ENCODE measurements around the gene CDX2. TPM values are rescaled to one million over a fixed set of nuclear protein-coding genes. Genes with fewer than 3 reads are reported as not detected.
"Not testable (repeated sequence)": the region's sequence is repeated elsewhere in the genome, so short reads cannot be mapped to it uniquely, and the experiment has no call there.

The CDX2 gene, protein sequence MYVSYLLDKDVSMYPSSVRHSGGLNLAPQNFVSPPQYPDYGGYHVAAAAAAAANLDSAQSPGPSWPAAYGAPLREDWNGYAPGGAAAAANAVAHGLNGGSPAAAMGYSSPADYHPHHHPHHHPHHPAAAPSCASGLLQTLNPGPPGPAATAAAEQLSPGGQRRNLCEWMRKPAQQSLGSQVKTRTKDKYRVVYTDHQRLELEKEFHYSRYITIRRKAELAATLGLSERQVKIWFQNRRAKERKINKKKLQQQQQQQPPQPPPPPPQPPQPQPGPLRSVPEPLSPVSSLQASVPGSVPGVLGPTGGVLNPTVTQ
- total RNA-seq = not detected in 2 replicates

DNA sequence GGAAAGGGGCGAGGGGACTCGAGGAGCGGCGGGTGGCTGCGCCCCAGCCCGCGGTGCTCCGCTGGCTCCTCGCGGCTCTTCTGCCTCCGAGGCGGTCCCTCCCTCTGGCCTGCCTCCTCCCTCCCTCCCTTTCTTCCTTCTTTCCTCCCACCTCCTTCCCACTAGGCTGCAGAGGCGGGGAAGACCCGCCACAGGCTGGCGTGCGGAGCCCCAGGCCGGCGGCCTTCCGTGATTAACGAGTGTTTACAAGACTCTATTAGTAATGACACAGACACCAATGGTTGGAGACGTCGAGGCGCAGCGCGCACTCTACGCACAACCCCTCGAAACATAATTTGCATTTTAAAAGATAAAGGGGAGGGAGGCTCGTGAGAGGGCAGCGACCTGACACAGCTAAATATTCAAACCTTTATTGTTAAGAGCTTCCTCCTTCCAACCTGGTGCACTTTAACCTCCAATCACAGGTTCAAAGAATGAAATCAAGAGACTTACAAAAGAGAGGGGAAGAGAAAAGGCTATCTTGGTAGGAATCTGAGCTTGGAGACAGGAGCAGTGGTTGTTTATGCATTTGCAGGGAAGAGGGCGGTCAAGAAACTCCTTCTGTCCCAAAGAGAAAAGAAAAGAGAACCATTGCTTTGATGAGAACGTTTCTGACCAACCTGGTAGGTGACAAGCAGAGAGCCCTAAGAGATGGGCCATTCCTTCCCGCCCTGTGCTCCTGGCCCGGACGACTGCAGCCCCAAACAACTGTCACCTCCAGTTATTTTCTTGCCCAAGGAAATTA is at the start of gene CDX2:
CDX2 (minus strand) TSS at position 234 of the 784 bp plus-strand sequence. CDS start 309 bp downstream, outside the sequence.
- no peak for DNase-seq (ENCODE audit: low read depth in 2 of 2)

DNA sequence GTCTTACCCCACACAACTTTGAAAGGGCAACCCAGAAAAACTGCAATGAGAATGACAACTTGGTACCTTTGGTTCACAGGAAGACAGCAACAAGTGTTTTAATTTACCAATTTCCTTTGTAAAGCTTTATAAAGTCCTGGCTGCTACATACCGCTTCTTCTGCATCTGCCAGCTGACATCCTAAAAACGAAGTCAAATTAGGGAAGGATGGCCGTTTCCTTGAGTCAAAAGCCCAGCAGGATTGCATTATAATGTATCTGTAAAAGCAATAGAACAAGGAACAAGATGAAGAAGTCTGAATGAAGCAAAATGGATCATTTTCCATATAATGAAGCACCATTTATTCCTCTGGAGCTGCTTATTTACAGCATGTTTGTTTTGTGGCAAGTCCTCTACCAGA is 45.2 kb upstream of the CDX2 start:
- no peak for DNase-seq (ENCODE audit: low read depth in 2 of 2)

DNA sequence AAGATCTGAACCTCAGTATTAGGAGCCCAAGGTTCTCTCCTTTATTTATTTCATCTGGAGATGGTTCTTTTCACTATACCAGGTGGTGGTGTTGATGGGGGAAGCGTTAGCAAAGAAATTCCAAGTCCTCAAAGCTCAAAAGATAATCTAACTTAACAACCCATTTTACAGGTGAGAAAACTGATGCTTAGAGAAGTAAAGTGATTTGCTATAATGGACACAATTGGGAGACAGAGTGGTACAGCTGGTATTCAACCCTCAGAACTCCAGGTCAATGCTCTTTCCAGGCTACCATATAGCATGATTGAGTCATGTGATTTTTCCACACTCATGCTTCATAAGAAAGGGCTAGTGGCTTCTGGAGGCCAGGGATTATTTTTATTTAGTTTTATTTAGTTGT is 44.4 kb upstream of the CDX2 start:
- no peak for DNase-seq (ENCODE audit: low read depth in 2 of 2)

DNA sequence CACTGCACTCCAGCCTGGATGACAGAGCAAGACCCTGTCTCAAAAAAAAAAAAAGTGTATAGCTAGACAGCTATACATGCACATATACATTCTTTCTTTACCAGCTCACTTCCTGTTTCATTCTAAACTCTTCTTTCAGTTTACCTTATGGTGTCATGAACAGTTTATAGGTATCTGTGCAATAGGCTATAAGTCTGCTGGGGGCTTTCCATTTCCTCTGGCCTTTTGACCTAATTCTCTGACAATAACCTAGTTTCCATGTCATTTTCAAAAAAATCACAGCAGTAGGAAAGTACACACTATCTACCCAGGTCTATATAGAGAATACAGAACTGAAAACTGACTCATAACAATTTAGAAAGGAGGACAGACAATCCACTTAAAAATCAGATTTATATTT is 43.8 kb upstream of the CDX2 start:
- no peak for DNase-seq (ENCODE audit: low read depth in 2 of 2)

DNA sequence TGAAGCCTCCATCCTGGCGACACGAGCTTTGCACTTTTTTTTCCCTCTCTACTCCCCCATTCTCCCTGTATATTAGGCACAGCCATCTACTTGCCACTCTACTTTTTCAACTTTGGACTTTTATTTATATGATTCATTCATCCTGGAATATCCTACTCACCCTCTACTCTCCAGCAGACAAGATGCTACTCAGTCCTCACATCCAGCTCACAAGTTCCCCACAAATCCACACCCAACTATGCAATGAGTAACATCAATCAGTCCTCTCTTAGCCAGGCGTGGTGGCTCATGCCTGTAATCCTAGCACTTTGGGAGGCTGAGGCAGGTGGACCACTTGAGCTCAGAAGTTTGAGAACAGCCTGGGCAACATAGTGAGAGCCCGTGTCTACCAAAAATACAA is 43.3 kb upstream of the CDX2 start:
- DNase-seq (ENCODE audit: low read depth in 2 of 2) = no peak

DNA sequence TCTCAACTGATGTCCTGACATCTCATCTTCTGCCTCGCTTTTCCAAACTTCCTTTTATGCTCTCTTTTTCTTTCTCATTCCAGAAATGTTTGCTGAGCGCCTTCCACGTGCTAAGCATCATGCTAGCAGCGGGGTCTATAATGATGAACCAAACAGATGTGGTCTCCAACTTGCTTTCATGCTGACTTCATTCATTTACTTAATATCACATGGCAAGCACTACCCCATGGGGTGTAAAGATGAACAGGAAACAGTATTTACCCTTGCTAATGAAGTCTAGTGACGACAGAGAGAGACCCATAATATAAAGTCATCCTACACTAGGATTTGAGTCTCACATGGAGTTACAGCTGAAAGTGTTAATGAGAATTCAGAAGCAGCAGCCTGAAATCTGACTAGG is 40.9 kb upstream of the CDX2 start:
- no peak for DNase-seq (ENCODE audit: low read depth in 2 of 2)

DNA sequence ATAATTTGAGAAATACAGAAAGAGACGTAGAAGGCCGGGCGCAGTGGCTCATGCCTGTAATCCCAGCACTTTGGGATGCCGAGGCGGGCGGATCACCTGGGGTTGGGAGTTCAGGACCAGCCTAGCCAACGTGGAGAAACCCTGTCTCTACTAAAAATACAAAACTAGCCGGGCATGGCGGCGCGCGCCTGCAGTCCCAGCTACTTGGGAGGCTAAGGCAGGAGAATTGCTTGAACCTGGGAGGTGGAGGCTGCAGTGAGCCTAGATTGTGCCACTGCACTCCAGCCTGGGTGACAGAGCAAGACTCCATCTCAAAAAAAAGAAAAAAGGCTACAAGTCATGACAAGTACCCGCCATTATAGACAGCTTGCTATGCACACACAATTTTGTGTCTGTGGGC is 35.9 kb upstream of the CDX2 start:
- DNase-seq (ENCODE audit: low read depth in 2 of 2) = not testable (repeated sequence)

DNA sequence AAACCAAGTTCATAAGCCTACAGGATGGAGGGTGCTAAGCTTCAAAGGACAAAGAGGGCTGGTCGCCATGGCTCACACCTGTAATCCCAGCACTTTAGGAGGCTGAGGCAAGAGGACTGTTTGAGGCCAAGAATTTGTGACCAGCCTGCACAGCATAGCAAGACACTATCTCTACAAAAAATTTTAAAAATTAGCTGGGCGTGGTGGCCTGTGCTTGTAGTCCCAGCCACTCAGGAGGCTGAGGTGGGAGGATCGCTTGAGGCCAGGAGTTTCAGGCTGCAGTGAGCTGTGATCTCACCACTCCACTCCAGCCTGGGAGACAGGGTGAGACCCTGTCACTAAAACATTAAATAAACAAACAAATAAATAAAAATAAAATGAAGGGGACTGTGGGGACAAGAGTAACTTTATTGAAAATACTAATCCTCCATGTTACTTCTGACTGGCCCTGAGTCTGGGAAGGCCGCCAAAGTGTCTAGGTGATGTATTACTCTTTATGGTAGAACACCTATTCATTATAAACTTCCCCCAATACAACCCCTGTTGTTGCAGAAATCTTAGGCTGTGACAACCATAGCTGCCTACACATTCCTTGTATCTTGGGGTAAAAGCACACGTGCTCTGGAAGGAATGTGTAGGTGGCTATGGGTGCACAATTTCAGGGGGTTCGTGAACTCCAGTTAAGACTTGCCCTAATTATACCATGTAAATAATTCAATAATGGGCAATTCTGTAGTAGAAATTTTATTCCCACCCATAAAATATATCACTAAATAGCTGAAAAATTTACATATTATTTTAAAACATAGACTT is 34.0 kb upstream of the CDX2 start:
- DNase-seq (ENCODE audit: low read depth in 2 of 2) = no peak

DNA sequence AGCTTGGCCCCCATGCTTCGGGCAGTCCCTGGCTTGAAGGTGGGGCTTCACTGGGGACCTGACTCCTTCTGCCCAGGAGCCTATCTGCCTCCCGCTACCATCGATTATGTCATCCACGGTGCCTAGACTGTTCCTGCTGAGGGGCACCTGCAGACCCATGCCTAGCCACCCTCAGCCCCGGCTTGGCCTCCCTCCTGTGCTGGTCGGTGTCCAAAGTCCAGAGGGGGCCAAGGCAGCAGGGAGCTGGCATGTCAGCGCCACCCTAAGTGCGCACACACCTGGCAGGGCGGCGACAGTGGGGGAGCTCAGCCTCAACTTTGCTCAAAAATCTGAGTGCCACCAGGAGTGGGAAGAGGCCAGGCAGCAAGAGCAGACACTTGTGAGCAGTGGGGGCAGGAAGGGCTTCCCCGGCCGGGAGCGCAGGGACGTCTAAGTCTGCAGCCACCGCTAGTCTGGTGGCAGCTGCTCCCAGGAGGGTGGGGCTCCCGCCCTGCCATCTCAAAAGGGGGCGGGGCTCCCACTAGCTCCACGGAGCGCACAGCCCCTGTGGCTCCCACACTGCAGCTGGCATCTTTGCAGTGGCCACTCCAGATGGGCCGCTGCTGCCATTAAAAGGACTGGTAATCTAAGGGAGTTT is 32.8 kb upstream of the CDX2 start:
- DNase-seq (ENCODE audit: low read depth in 2 of 2) = no peak

DNA sequence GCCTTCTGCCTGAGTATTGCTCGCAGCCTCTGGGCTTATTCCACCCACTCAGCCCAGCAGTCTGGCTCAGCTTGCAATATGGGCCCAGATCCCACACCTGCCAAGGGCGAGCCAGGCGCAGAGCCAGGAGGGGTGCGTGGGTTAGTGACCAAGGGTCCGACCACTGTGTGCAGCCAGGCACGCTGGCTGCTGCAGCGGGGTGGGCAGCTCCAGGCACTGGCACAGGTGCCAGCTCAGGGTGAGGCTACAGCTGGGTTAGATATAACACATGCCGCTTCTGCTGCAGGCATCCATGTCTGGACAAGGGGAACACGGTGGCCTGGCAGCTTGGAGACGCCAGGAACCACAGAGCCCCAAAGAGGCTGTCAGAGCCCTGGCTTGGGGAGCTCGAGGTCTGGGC is 31.9 kb upstream of the CDX2 start:
- no peak for DNase-seq (ENCODE audit: low read depth in 2 of 2)

DNA sequence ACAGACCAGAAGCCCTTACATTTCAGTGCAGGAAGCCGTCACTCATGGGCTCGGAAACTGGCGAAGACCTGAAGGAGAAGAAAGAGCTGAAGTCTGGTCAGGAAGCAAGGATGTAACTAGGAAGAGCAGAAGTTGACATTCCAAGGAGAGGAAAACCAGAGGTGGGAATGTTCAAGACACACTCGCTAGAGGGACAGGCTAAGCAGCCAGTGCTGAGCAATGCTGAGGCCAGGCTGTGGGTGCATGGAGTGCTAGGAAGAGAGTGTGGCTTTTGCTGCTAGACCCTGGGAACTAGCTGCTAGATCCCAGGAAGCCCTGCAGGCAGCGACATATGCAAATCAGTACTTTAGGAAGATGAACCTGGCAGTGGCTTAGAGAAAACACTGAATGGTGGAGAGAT is 31.5 kb upstream of the CDX2 start:
- no peak for DNase-seq (ENCODE audit: low read depth in 2 of 2)

DNA sequence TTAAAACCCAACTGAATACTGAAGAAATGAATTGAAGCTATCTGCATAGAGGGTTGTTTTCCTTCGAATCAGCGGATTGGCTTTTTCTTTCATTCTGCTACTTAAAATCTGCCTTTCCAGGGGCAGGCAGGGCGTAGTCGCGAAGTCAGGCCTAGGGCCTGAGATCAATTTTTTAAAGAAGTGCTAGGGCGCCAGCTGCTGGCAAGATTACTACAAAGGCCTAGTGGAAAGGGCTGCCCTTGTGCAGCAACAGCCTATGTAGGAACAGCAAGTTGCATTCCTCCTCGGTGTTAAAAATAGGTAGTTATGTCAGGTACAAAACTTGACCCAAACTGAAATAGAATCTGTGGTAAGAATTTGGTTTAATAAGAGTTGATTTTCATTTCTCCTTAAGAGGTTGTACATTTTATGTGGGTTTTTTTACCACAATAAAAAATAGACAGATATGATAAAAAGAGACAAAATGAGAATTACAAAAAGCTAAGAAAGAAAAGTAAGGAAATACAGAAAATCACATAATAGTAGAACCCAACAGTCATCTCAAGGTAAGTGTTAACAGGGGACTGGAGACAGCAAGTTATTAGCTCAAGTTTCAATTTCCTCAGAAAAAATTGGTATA is 28.9 kb upstream of the CDX2 start:
- peak in 1 of 2 donors; percentile 8 for DNase-seq (ENCODE audit: low read depth in 2 of 2)

DNA sequence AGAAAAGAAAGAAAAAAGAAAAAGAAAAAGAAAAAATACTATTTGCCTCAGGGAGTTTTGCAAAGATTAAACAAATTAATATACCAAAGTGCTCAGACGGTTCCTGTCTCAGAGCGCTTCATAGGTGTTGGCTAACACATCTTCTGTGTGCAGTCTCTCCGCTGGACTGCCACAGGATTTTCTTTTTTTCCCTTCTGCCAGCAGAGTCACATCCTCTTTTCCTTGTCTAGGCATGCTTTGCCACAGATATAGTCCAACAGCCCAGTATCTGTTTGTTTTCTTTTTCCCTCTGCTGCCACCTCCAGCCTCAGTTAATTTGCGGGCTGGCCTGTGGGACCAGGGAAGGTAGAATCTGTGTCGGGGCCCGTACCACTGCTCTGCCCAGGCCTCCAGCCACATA is 22.8 kb upstream of the CDX2 start:
- no peak for DNase-seq (ENCODE audit: low read depth in 2 of 2)

DNA sequence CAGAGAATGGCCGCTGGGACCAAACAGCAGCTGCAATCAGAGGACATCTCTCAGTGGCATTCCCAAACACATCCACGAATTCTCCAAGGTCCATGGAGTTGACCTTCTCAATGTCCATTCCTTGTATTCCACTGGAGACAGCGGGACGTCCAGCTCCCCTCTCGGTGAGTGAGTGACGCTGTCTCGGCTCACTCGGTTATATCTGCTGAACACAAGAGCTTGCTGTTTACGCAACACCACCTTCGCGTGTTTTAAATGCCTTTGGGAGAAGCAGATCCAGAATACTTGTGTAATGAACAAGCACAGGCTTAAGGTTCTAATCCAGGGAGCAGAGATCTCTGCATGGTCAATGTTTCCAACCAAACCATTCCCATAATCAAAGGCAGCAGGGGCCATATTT is 19.4 kb upstream of the CDX2 start, which contains the start of gene URAD:
URAD (minus strand) TSS at position 174 of the 400 bp plus-strand sequence; CDS start at position 118, 56 bp downstream.
- DNase-seq (ENCODE audit: low read depth in 2 of 2) = no peak

DNA sequence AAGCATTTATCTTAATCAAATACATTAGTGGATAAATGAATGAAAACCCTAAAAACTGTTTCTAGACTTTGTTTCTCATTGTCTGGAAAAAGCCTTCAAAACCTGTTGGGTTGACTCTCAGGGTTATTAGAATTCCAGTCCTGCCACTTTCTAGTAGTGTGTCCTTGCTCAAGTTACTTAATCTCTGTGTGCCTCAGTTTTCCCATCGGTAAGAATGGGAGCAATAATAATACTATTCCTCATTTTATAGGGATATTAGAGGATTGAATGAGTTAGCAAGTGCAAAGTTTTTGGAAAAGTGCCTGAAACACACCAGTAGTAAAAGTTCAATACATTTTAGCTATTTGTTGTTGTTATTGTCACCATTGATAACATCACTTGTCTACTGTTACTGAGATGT is 16.5 kb upstream of the CDX2 start:
- no peak for DNase-seq (ENCODE audit: low read depth in 2 of 2)

DNA sequence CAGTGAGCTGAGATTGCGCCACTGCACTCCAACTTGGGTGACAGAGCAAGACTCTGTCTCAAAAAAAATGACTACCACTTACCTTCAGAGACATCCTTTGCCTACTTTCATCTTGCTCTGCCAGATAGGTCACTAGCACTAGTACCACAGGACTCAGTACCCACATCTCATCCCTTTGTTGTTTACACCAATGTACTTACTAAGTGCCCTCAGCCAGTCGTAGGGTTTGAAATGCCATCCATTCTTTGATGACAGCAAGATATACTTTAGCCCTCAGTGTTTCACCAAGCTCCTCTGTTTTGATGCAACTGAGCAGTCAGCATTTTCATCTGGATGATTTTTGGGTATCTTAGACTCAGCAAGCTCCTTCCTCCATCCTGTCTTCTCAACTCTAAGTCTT is 13.2 kb upstream of the CDX2 start:
- DNase-seq (ENCODE audit: low read depth in 2 of 2) = no peak

DNA sequence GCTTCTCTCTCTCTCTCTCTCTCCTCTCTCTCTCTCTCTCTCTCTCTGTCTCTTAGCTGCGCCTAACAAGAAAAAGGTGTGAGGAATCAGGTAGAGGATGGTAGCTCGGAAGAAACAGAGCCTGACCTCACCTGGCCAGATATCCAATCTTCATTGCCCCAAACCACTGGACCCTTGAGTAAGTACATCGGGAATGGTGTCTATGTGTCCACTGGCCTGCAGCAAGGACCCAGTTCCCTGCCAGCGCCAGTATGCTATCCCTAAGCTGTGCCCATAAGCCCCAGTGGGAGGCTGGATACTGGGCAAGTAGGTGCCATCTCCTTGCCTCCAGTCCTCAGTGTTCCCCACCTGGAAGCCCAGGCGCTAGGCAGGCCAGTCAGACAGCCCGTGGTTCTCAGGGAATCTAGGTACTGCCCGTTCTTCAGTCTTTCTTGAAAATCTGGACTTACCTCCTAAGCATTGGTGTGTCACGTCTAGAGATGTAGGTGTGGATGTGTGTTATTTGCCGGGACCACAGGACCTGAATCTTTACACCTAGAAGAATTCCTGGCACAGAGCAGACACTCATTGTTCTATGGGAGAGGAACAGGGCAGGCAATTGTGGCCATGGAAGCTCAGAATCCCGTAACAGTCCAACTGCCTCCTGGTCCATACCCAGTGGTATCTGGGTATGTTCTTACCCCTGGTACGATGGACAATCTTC is 12.0 kb upstream of the CDX2 start:
- no peak for DNase-seq (ENCODE audit: low read depth in 2 of 2)

DNA sequence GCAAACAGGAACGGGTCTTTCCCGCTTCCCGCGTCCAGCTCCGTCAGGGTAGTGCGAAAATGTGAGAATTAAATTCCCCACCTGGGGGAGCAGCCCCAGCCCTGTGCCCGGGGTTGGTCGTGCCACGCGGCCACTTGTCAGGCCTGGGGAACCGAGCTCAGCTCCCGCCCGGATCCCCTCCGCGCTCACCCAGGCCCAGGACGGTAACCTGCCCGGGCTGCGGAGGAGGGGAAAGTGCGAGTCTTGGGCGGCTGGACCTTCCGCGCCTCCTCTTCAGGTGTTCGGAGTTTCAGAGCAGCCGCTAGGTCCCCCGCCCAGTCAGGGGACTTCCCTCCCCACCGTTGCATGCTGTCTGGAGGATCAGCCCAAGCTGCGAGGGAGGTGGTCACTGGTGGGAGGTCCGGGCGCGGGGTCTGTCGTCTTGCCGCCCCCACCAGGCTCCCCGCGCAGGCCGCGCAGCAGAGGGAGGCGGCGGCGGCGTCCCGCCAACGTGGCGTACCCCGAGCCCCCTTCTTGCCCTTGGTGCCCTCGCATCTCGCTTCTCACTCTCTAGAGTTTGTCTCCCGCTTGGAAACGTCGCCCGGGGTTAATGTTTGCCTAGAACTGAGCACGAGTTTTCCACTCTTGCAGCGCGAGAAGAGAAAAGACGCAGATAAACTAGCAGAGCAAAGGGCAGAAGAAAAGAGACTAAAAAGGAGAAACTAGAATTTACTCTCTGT is 11.3 kb upstream of the CDX2 start:
- DNase-seq (ENCODE audit: low read depth in 2 of 2) = no peak

DNA sequence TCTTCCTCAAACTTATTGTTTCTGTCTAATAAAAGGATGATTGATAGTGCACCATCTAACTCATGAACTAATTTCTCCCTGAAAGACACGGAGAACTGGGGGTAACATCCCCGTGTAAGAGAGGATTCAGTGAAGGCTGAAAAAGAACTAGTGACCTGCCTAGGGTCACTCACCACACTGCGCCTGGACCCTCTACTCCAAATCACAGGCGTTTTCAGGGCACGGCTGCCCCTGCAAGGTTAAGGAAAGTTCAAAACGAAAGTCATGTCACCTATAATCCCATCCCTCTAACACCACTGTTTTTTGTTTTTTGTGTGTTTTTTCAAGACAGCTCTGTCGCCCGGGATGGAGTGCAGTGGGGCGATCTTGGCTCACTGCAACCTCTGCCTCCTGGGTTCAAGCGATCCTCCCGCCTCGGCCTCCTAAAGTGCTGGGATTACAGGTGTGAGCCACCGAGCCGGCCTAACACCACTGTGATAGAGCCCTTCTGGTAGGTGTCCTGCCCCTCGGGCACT is 10.7 kb upstream of the CDX2 start:
- DNase-seq (ENCODE audit: low read depth in 2 of 2) = no peak

Data from lung microvascular endothelial cell (primary cell).